Ramos (cell line): ENCODE data around the gene ORC4.

Source experiments
- in situ Hi-C: fragments of 300-500 bp; cut with MboI; formaldehyde crosslinking; loops from one replicate; pipeline ENCODE4 v1.14.3; 2022; ENCODE audit warnings: low sequenced_read_pairs; ENCODE audit not compliant: unreplicated experiment

ORC4 gene

DNA sequence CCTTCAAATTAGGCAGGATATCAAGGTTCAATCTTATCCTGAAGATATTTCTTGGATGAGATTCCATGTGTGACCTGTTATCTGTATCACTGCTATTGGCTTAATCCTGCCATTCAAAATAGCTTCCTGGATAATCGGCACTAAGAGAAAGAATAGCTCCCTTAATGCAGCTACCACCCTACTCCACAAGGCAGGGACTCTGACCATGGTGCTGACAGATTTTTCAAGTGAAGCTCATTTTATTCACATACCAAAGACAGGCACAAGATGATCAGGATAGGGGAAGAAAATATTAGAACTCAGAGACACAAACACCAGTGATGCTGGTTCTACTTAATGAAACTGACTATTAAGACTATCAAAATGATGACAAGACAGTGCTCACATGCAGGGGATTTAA is 74.9 kb downstream of the ORC4 start:
- in situ Hi-C loops, result no loop called here

GRCh38 chr2:147939313-147939712 is 81.2 kb downstream of the ORC4 start:
- in situ Hi-C loops, result no loop called here

GRCh38 chr2:147937744-147938349 is 82.7 kb downstream of the ORC4 start:
- in situ Hi-C loops, result no loop called here

GRCh38 chr2:147934881-147935620 is 85.5 kb downstream of the ORC4 start:
- in situ Hi-C loops, result no loop called here

DNA sequence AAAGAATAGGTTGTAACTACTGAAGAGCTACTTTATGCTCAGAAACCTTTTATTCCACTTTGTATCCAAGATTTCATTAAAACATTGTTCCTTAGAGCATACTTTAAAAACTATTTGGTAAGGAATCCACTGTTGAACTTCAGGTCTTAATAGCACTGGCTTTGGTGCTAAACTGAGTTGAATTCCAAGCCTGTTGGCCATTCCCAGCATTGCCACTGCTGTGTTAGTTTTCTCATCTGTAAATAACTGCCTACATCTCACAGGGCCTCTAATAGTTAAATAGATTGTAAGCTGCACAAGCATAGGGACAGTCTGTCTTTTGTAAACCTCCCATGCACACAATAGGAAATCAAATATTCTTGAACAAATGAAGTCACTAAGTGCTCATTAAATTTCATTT is 86.6 kb downstream of the ORC4 start:
- in situ Hi-C loops, result no loop called here

DNA sequence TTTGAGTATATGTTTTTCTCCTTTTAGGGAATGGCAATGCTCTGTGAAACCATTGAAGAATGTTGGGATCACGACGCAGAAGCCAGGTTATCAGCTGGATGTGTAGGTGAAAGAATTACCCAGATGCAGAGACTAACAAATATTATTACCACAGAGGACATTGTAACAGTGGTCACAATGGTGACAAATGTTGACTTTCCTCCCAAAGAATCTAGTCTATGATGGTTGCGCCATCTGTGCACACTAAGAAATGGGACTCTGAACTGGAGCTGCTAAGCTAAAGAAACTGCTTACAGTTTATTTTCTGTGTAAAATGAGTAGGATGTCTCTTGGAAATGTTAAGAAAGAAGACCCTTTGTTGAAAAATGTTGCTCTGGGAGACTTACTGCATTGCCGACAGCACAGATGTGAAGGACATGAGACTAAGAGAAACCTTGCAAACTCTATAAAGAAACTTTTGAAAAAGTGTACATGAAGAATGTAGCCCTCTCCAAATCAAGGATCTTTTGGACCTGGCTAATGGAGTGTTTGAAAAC is 93.4 kb downstream of the ORC4 start:
- in situ Hi-C loops, result no loop called here

DNA sequence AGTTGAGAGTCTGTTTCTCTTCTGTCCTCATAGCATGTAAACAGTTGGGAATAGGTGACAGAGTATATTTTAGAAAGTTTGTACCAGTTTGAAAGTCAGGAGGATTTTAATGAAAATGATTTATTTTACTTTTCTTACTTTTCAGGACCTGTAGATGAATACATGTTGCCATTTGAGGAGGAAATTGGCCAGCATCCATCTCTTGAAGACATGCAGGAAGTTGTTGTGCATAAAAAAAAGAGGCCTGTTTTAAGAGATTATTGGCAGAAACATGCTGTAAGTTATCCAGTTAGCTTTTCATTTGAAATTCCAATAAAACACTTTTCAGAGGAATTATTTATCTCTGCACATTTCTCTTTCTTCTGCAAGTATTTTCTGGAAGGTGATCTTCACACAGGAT is 94.7 kb downstream of the ORC4 start:
- in situ Hi-C loops, result no loop called here

DNA sequence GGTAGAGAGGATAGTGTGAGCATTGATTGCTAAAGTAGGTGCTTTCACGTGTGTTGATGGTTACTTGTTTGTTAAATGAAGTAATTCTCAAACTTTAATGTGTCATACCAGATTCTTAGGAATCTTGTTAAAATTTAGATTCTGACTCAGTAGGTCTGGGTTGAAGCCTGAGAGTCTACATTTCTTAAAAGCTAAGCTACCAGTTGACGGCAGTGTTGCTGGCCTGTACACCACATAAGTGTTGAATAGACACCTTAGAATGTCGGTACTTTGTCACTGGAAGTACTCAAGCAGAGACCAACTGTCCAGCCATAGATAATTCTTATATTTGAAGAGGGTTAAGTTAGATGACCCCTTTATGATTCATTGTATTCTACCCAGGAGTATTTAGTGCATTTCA is 95.9 kb downstream of the ORC4 start:
- in situ Hi-C loops, result loop anchor here (25.0 kb wide), 1 partner anchor 1187 kb away; no protein-coding TSS in a partner anchor

DNA sequence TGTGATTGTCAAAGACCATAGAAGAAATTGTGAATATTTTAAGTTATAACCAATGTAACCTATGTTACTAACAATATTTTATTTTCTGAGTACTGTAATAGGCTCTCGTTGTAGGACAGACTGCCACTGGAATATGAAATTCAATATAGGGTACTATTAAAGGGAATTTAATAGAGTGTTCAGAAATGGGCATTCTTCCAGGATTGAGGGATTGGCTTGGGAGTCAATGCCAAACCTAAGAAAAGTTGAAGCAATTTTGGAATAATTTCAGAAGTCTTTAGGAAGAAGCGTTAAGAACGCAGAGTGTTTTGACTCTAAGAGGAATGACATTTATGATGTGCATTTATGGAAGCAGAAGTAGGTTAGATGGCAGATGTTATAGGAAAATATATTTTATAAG is 96.7 kb downstream of the ORC4 start:
- in situ Hi-C loops, result loop anchor here (25.0 kb wide), 1 partner anchor 1187 kb away; no protein-coding TSS in a partner anchor

GRCh38 chr2:147917161-147917560 is 103.4 kb downstream of the ORC4 start:
- in situ Hi-C loops, result loop anchor here (10.0 to 25.0 kb wide), 2 partner anchors 832 to 1180 kb away; no protein-coding TSS in a partner anchor

DNA sequence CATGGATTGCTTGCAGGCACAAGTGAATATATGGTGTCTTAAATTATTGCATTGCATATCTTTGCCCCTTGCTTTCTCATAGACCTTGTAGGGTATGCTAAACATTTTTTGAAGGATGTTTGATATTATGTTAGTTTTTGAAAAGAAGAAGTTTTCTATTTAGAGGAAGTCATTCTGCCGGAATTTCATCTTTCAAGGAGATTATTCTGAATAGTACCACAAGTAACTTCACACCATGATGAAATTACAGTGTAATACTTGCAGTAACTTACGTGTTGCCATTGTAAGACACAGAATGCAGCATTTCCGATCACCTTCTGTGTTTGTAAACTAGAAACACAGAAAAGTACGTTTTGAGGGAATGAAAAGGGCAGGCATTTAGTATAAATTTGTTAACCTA is 103.8 kb downstream of the ORC4 start:
- in situ Hi-C loops, result loop anchor here (10.0 to 25.0 kb wide), 2 partner anchors 832 to 1179 kb away; no protein-coding TSS in a partner anchor

DNA sequence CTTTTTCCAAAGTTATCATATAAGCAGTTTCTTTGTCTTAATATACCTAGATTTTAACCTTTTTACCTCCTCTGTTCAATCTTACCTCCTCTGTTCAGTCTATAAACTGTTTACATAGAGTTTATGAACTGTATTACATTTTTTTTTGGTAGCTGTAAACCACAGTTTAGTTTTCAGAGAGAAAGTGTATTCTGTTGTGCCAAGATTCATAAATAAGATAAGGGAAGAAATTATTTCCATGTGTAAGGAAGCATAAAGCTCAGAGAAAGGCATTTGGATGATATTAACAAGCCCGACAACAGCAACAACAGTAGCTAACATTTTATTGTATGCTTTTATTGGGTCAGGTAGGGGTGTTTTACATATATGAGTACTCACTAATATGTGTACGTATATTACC is 104.5 kb downstream of the ORC4 start:
- in situ Hi-C loops, result loop anchor here (10.0 to 25.0 kb wide), 2 partner anchors 831 to 1179 kb away; no protein-coding TSS in a partner anchor

DNA sequence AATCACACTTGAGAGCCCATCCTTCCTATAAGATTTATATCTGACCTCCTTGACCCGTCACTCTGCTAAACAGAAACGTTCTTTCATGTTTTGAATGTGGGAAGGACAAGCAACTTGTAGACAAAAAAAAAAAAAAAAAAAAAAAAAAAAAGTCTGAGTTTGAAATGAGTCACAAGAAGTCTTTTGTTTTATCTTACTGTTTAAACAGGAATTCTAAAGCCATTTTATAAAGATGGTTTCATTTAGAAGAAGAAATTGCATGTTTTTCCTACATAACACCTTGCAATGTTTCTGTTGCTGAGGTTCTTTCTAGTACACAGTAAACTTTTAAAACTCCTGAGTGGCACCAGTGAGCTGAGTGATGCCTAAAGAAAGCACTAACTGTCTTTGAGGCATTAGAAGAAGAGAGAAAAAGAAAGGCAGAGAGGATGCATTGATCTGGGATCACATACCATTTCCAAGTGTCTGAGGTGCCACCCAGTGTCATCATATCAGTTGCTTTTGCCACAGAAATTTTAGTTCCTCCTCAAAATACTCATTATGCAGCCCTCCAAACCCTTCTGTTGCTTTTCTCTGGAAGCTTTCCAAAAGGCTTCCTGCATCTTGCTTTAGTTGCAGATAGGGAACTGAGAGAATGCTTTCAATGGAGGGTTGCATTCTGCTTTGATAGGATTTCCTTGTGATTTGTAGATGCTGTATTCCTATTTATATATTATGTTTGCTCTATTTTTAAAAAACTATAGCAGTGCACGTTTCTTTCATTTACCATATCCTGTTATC is 106.6 kb downstream of the ORC4 start:
- in situ Hi-C loops, result loop anchor here (10.0 to 25.0 kb wide), 2 partner anchors 829 to 1177 kb away; no protein-coding TSS in a partner anchor

DNA sequence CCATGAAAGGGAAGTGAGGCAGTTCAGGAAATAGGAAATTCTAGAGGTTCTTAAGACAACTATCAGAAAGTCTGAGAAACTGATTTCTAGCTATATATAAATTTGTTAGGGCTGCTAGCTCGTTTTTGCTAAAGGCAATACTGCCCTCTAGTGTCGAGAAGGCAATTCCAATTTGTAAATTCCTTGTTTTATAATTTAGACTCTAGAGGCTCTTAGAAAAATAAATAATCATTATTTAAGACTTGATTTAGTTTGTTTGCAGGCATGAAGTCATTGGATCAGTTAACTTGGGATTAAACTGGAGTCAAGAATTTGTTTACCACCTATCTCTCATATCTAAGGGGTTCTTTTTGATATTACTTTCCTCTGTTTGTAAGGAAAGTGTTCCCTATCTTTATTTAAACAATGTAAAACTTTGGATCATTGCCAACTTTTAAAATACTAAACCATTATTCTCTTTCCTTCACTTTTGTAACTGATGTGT is 109.5 kb downstream of the ORC4 start:
- in situ Hi-C loops, result loop anchor here (10.0 to 25.0 kb wide), 2 partner anchors 826 to 1174 kb away; no protein-coding TSS in a partner anchor

- in situ Hi-C loops, result loop anchor here (25.0 kb wide), 1 partner anchor 1172 kb away; no protein-coding TSS in a partner anchor
These were observed 111.4 kb downstream of the ORC4 start for GRCh38 chr2:147909178-147909577.

GRCh38 chr2:147904051-147904450 is 116.5 kb downstream of the ORC4 start:
- in situ Hi-C loops, result loop anchor here (25.0 kb wide), 1 partner anchor 1167 kb away; no protein-coding TSS in a partner anchor

- in situ Hi-C loops, result no loop called here
These were observed 131.9 kb downstream of the ORC4 start for GRCh38 chr2:147888680-147889079.

DNA sequence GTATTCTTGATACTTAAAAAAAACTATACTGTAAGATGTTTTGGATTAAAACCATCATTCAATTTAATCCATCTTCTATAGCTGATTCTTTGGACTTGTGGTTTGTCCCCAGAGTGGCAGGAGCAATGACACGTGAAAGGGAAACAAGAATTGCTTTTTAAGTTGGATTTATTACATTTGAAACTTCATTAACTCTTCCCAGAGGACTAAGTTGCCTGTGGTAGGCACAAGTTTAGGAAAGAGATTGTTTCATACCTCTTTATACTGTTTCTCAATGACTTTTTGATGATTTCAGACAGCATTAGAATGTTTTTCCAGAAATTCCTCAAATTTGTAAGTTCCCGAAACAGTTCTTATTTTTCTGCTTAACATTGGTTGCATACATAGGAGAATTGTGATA is 134.4 kb downstream of the ORC4 start:
- in situ Hi-C loops, result no loop called here

GRCh38 chr2:147884830-147885229 is 135.7 kb downstream of the ORC4 start:
- in situ Hi-C loops, result no loop called here

- in situ Hi-C loops, result no loop called here
These were observed 137.9 kb downstream of the ORC4 start for GRCh38 chr2:147882631-147883030.
